ENCODE results near the gene TTC34.
"Not testable (repeated sequence)": the region's sequence is repeated elsewhere in the genome, so short reads cannot be mapped to it uniquely, and the experiment has no call there.

The TTC34 gene

GRCh38 chr1:2686091-2686863 lies 115.2 kb downstream of the TTC34 start:
- H4K20me1 ChIP-seq (ENCODE audit: insufficient read depth, low read length, poor library complexity, severe bottlenecking); H3K9me2 ChIP-seq (replicated peaks; ENCODE audit: low read depth, low read length); H3K36me3 ChIP-seq (ENCODE audit: insufficient read depth, low read length); H3K9me3 ChIP-seq (ENCODE audit: insufficient read depth, low read depth, low read length); H3K27me3 ChIP-seq (ENCODE audit: insufficient read depth, low read length, poor library complexity, severe bottlenecking); H3F3A ChIP-seq (ENCODE audit: low read depth); H3K79me2 ChIP-seq (ENCODE audit: insufficient read depth, low read length); H2AFZ ChIP-seq (ENCODE audit: low read length); H3K4me3 ChIP-seq (ENCODE audit: low read length, poor library complexity, severe bottlenecking); H3K9ac ChIP-seq (ENCODE audit: low read depth, low read length, poor library complexity, severe bottlenecking); H3K4me1 ChIP-seq (ENCODE audit: insufficient read depth, low read length, poor library complexity, severe bottlenecking); H3K4me2 ChIP-seq (ENCODE audit: low read depth, low read length, poor library complexity, severe bottlenecking): not testable (repeated sequence)

GRCh38 chr1:2685671-2686070 lies 115.8 kb downstream of the TTC34 start:
- not testable (repeated sequence) for H3K79me2 ChIP-seq (ENCODE audit: insufficient read depth, low read length); H3K36me3 ChIP-seq (ENCODE audit: insufficient read depth, low read length); H3K9me3 ChIP-seq (ENCODE audit: insufficient read depth, low read depth, low read length); H3K9me2 ChIP-seq (replicated peaks; ENCODE audit: low read depth, low read length); H2AFZ ChIP-seq (ENCODE audit: low read length); H3K27me3 ChIP-seq (ENCODE audit: insufficient read depth, low read length, poor library complexity, severe bottlenecking); H3F3A ChIP-seq (ENCODE audit: low read depth); H3K4me3 ChIP-seq (ENCODE audit: low read length, poor library complexity, severe bottlenecking); H3K4me2 ChIP-seq (ENCODE audit: low read depth, low read length, poor library complexity, severe bottlenecking); H3K4me1 ChIP-seq (ENCODE audit: insufficient read depth, low read length, poor library complexity, severe bottlenecking); H3K9ac ChIP-seq (ENCODE audit: low read depth, low read length, poor library complexity, severe bottlenecking); H4K20me1 ChIP-seq (ENCODE audit: insufficient read depth, low read length, poor library complexity, severe bottlenecking)

- H3K36me3 ChIP-seq (ENCODE audit: insufficient read depth, low read length); H3K9me2 ChIP-seq (replicated peaks; ENCODE audit: low read depth, low read length); H3K79me2 ChIP-seq (ENCODE audit: insufficient read depth, low read length); H4K20me1 ChIP-seq (ENCODE audit: insufficient read depth, low read length, poor library complexity, severe bottlenecking); H3K4me2 ChIP-seq (ENCODE audit: low read depth, low read length, poor library complexity, severe bottlenecking); H3K9me3 ChIP-seq (ENCODE audit: insufficient read depth, low read depth, low read length); H3K27me3 ChIP-seq (ENCODE audit: insufficient read depth, low read length, poor library complexity, severe bottlenecking); H3F3A ChIP-seq (ENCODE audit: low read depth); H3K4me3 ChIP-seq (ENCODE audit: low read length, poor library complexity, severe bottlenecking); H3K4me1 ChIP-seq (ENCODE audit: insufficient read depth, low read length, poor library complexity, severe bottlenecking); H2AFZ ChIP-seq (ENCODE audit: low read length); H3K9ac ChIP-seq (ENCODE audit: low read depth, low read length, poor library complexity, severe bottlenecking): not testable (repeated sequence)
Observed at GRCh38 chr1:2684878-2685277, 116.6 kb downstream of the TTC34 start.

- H3K9me3 ChIP-seq (ENCODE audit: insufficient read depth, low read depth, low read length); H3F3A ChIP-seq (ENCODE audit: low read depth); H2AFZ ChIP-seq (ENCODE audit: low read length); H4K20me1 ChIP-seq (ENCODE audit: insufficient read depth, low read length, poor library complexity, severe bottlenecking); H3K4me1 ChIP-seq (ENCODE audit: insufficient read depth, low read length, poor library complexity, severe bottlenecking); H3K79me2 ChIP-seq (ENCODE audit: insufficient read depth, low read length); H3K9ac ChIP-seq (ENCODE audit: low read depth, low read length, poor library complexity, severe bottlenecking); H3K9me2 ChIP-seq (replicated peaks; ENCODE audit: low read depth, low read length); H3K4me3 ChIP-seq (ENCODE audit: low read length, poor library complexity, severe bottlenecking); H3K4me2 ChIP-seq (ENCODE audit: low read depth, low read length, poor library complexity, severe bottlenecking); H3K27me3 ChIP-seq (ENCODE audit: insufficient read depth, low read length, poor library complexity, severe bottlenecking); H3K36me3 ChIP-seq (ENCODE audit: insufficient read depth, low read length): not testable (repeated sequence)
Observed at GRCh38 chr1:2684000-2684399, 117.5 kb downstream of the TTC34 start.

- H3K27me3 ChIP-seq (ENCODE audit: insufficient read depth, low read length, poor library complexity, severe bottlenecking); H3K4me1 ChIP-seq (ENCODE audit: insufficient read depth, low read length, poor library complexity, severe bottlenecking); H3F3A ChIP-seq (ENCODE audit: low read depth); H4K20me1 ChIP-seq (ENCODE audit: insufficient read depth, low read length, poor library complexity, severe bottlenecking); H2AFZ ChIP-seq (ENCODE audit: low read length); H3K4me2 ChIP-seq (ENCODE audit: low read depth, low read length, poor library complexity, severe bottlenecking); H3K79me2 ChIP-seq (ENCODE audit: insufficient read depth, low read length); H3K9me2 ChIP-seq (replicated peaks; ENCODE audit: low read depth, low read length); H3K36me3 ChIP-seq (ENCODE audit: insufficient read depth, low read length); H3K4me3 ChIP-seq (ENCODE audit: low read length, poor library complexity, severe bottlenecking); H3K9me3 ChIP-seq (ENCODE audit: insufficient read depth, low read depth, low read length); H3K9ac ChIP-seq (ENCODE audit: low read depth, low read length, poor library complexity, severe bottlenecking): not testable (repeated sequence)
Observed at GRCh38 chr1:2683321-2683741, 118.2 kb downstream of the TTC34 start.

- H3K36me3 ChIP-seq (ENCODE audit: insufficient read depth, low read length); H3K9ac ChIP-seq (ENCODE audit: low read depth, low read length, poor library complexity, severe bottlenecking); H3K4me1 ChIP-seq (ENCODE audit: insufficient read depth, low read length, poor library complexity, severe bottlenecking); H3F3A ChIP-seq (ENCODE audit: low read depth); H3K4me2 ChIP-seq (ENCODE audit: low read depth, low read length, poor library complexity, severe bottlenecking); H3K9me2 ChIP-seq (replicated peaks; ENCODE audit: low read depth, low read length); H3K4me3 ChIP-seq (ENCODE audit: low read length, poor library complexity, severe bottlenecking); H3K9me3 ChIP-seq (ENCODE audit: insufficient read depth, low read depth, low read length); H3K79me2 ChIP-seq (ENCODE audit: insufficient read depth, low read length); H3K27me3 ChIP-seq (ENCODE audit: insufficient read depth, low read length, poor library complexity, severe bottlenecking); H2AFZ ChIP-seq (ENCODE audit: low read length); H4K20me1 ChIP-seq (ENCODE audit: insufficient read depth, low read length, poor library complexity, severe bottlenecking): not testable (repeated sequence)
Observed at GRCh38 chr1:2682879-2683278, 118.6 kb downstream of the TTC34 start.

GRCh38 chr1:2676726-2677125 lies 124.8 kb downstream of the TTC34 start:
- not testable (repeated sequence) for H3K79me2 ChIP-seq (ENCODE audit: insufficient read depth, low read length); H3K9me3 ChIP-seq (ENCODE audit: insufficient read depth, low read depth, low read length); H3K9ac ChIP-seq (ENCODE audit: low read depth, low read length, poor library complexity, severe bottlenecking); H3K4me2 ChIP-seq (ENCODE audit: low read depth, low read length, poor library complexity, severe bottlenecking); H3K27me3 ChIP-seq (ENCODE audit: insufficient read depth, low read length, poor library complexity, severe bottlenecking); H3K36me3 ChIP-seq (ENCODE audit: insufficient read depth, low read length); H3K4me1 ChIP-seq (ENCODE audit: insufficient read depth, low read length, poor library complexity, severe bottlenecking); H4K20me1 ChIP-seq (ENCODE audit: insufficient read depth, low read length, poor library complexity, severe bottlenecking); H2AFZ ChIP-seq (ENCODE audit: low read length); H3K9me2 ChIP-seq (replicated peaks; ENCODE audit: low read depth, low read length); H3F3A ChIP-seq (ENCODE audit: low read depth); H3K4me3 ChIP-seq (ENCODE audit: low read length, poor library complexity, severe bottlenecking)

All from Loucy (cell line).